OCI-LY1 (cell line): ENCODE results near the gene WNK2.

ENCODE experiments used
- H2AFZ ChIP-seq: fragments of 200-600 bp; sonication (generic), shearing (Covaris generic); 2 replicates; pipeline ENCODE4 v1.6.0; 2014; ENCODE audit warnings: antibody characterized with exemption, mild to moderate bottlenecking, low read length
- H3F3A ChIP-seq: fragments of 200-600 bp; sonication (generic), shearing (Covaris generic); 2 replicates; pipeline ENCODE4 v1.6.0; 2014; ENCODE audit warnings: mild to moderate bottlenecking, antibody characterized with exemption, low read length, moderate library complexity; ENCODE audit not compliant: insufficient read depth
- H3K27ac ChIP-seq: fragments of 200-600 bp; sonication (generic); 2 replicates; pipeline ENCODE4 v1.5.1; 2014; ENCODE audit warnings: low read length, mixed run types, mild to moderate bottlenecking, low read depth; ENCODE audit not compliant: poor library complexity, severe bottlenecking
- H3K27me3 ChIP-seq: fragments of 200-600 bp; sonication (generic); 2 replicates; pipeline ENCODE4 v1.6.0; 2014; ENCODE audit warnings: antibody characterized with exemption, mild to moderate bottlenecking, low read length, moderate library complexity; ENCODE audit not compliant: insufficient read depth
- H3K36me3 ChIP-seq: fragments of 200-600 bp; sonication (generic); 2 replicates; pipeline ENCODE4 v1.6.1; 2014; ENCODE audit warnings: mild to moderate bottlenecking, antibody characterized with exemption, low read length, moderate library complexity, mixed read lengths; ENCODE audit not compliant: insufficient read depth
- H3K4me1 ChIP-seq: fragments of 200-600 bp; sonication (generic); 2 replicates; pipeline ENCODE4 v1.5.1; 2014; ENCODE audit warnings: mild to moderate bottlenecking, low read length, moderate library complexity; ENCODE audit not compliant: insufficient read depth, severe bottlenecking
- H3K4me2 ChIP-seq: fragments of 200-600 bp; sonication (generic), shearing (Covaris generic); 2 replicates; pipeline ENCODE4 v1.6.1; 2014; ENCODE audit warnings: low read length
- H3K4me3 ChIP-seq: fragments of 200-600 bp; sonication (generic); 2 replicates; pipeline ENCODE4 v1.5.1; 2014; ENCODE audit warnings: low read length, low read depth, mild to moderate bottlenecking, mixed read lengths; ENCODE audit not compliant: poor library complexity, severe bottlenecking
- H3K79me2 ChIP-seq: fragments of 200-600 bp; shearing (Covaris generic); 2 replicates; pipeline ENCODE4 v1.6.1; 2016; ENCODE audit warnings: mixed run types, low read length, mixed read lengths; ENCODE audit not compliant: insufficient read depth
- H3K9ac ChIP-seq: fragments of 200-600 bp; sonication (generic), shearing (Covaris generic); 2 replicates; pipeline ENCODE4 v1.6.1; 2014; ENCODE audit warnings: mild to moderate bottlenecking, low read length, mixed read lengths
- H3K9me2 ChIP-seq: fragments of 200-600 bp; sonication (generic), shearing (Covaris generic); 2 replicates; pipeline ENCODE4 v1.6.1; 2014; ENCODE audit warnings: low read depth, mild to moderate bottlenecking, low read length, mixed read lengths
- H3K9me3 ChIP-seq: fragments of 200-600 bp; shearing (Covaris generic); 2 replicates; pipeline ENCODE4 v1.6.1; 2014; ENCODE audit warnings: low read length, mixed read lengths
- H4K20me1 ChIP-seq: fragments of 200-600 bp; sonication (generic), shearing (Covaris generic); 2 replicates; pipeline ENCODE4 v1.6.0; 2016; ENCODE audit warnings: mild to moderate bottlenecking, low read length; ENCODE audit not compliant: insufficient read depth
- CTCF ChIP-seq: fragments of 200-600 bp; sonication (generic), shearing (Covaris generic); IDR thresholded peaks from 2 replicates; pipeline ENCODE4 v1.5.1; 2017; ENCODE audit warnings: mild to moderate bottlenecking, antibody characterized with exemption, low read length, moderate library complexity, mixed read lengths
- EZH2 ChIP-seq: fragments of 200-600 bp; sonication (generic), shearing (Covaris generic); IDR thresholded peaks from 2 replicates; pipeline ENCODE4 v1.8.0; 2017; ENCODE audit warnings: borderline replicate concordance, mixed run types, mild to moderate bottlenecking, antibody characterized with exemption, low read length, moderate library complexity, mixed read lengths

WNK2 gene

GRCh38 chr9:93198838-93199625 lies 15.1 kb downstream of the WNK2 start:
- Histone ChIP-seq H4K20me1 (no peaks in the 10 kb centered on the region), H3F3A (no peaks in the 10 kb centered on the region), H3K27me3 (no peaks in the 10 kb centered on the region), H3K79me2 (no peaks in the 10 kb centered on the region), H3K4me3 (no peak overlapping the region), H3K36me3 (no peaks in the 10 kb centered on the region), H3K9ac (no peak overlapping the region), H3K9me2 (no peaks in the 10 kb centered on the region), H3K4me2 (no peak overlapping the region), H3K27ac (no peak overlapping the region), H2AFZ (no peak overlapping the region), H3K4me1 (peaks cover 15% of the 10 kb centered on the region), H3K9me3 (no peaks in the 10 kb centered on the region)
- TF ChIP-seq CTCF (no peak), EZH2 (no peak)

GRCh38 chr9:93200449-93200742 lies 16.5 kb downstream of the WNK2 start:
- Histone ChIP-seq H3K4me1 (peaks cover 15% of the 10 kb centered on the region), H2AFZ (no peak overlapping the region), H3F3A (no peaks in the 10 kb centered on the region), H3K9me2 (no peaks in the 10 kb centered on the region), H3K27me3 (no peaks in the 10 kb centered on the region), H3K27ac (no peak overlapping the region), H4K20me1 (no peaks in the 10 kb centered on the region), H3K4me2 (no peak overlapping the region), H3K79me2 (no peaks in the 10 kb centered on the region), H3K9me3 (no peaks in the 10 kb centered on the region), H3K36me3 (no peaks in the 10 kb centered on the region), H3K4me3 (no peak overlapping the region), H3K9ac (no peak overlapping the region)
- no peak for TF ChIP-seq EZH2

GRCh38 chr9:93200989-93201334 lies 17.0 kb downstream of the WNK2 start:
- H3K9ac ChIP-seq, result no peak overlapping the region
- no peak overlapping the region for H2AFZ ChIP-seq
- TF ChIP-seq EZH2 (no peak), CTCF (no peak)
- no peaks in the 10 kb centered on the region for H3F3A ChIP-seq
- H3K9me3 ChIP-seq, result no peaks in the 10 kb centered on the region
- no peak overlapping the region for H3K4me2 ChIP-seq
- no peak overlapping the region for H3K27ac ChIP-seq
- H3K9me2 ChIP-seq, result no peaks in the 10 kb centered on the region
- no peaks in the 10 kb centered on the region for H4K20me1 ChIP-seq
- no peaks in the 10 kb centered on the region for H3K27me3 ChIP-seq
- no peaks in the 10 kb centered on the region for H3K36me3 ChIP-seq
- H3K79me2 ChIP-seq, result no peaks in the 10 kb centered on the region
- no peak overlapping the region for H3K4me3 ChIP-seq
- H3K4me1 ChIP-seq, result peaks cover 15% of the 10 kb centered on the region
